K562 (cell line): ENCODE measurements around the gene KLHL24.

ENCODE experiments used
- CHD2 ChIP-seq: IDR thresholded peaks from 2 replicates; pipeline ENCODE4 v1.6.1; 2011; ENCODE audit warnings: low read depth, low read length
- CTCF ChIP-seq, 3 experiments: IDR thresholded peaks in 2 of 3; conservative IDR thresholded peaks in 1 of 3; 2 replicates each; pipeline ENCODE4 v1.5.1; 2011 to 2012; ENCODE audit warnings: low read length in 3 of 3, mild to moderate bottlenecking in 3 of 3, control low read depth in 2 of 3, improper control_type of control experiment in 1 of 3, inconsistent platforms in 1 of 3, low read depth in 1 of 3, mixed read lengths in 1 of 3, moderate library complexity in 1 of 3; ENCODE audit not compliant: insufficient read depth in 2 of 3
- PHF8 ChIP-seq: fragments of 200-600 bp; sonication (generic); IDR thresholded peaks from 2 replicates; pipeline ENCODE4 v1.6.1; 2012; ENCODE audit warnings: mixed run types, mild to moderate bottlenecking, inconsistent platforms, low read length, moderate library complexity, borderline replicate concordance
- POLR2A ChIP-seq: fragments of 450-650 bp; conservative IDR thresholded peaks from 2 replicates; pipeline ENCODE4 v1.6.1; 2016
- STAT5A ChIP-seq: IDR thresholded peaks from 2 replicates; pipeline ENCODE4 v1.6.1; 2012; ENCODE audit warnings: low read length, inconsistent platforms, borderline replicate concordance
- YY1 ChIP-seq, 3 experiments: IDR thresholded peaks; 2 replicates each; pipeline ENCODE4 v1.6.1; 2011; ENCODE audit warnings: low read length in 2 of 3, mild to moderate bottlenecking in 2 of 3, moderate library complexity in 2 of 3, borderline replicate concordance in 1 of 3, control low read depth in 1 of 3, low read depth in 1 of 3; ENCODE audit not compliant: insufficient read depth in 3 of 3, insufficient replicate concordance in 2 of 3, control insufficient read depth in 1 of 3, insufficient read length in 1 of 3; ENCODE audit errors: extremely low read depth in 1 of 3
- ZFX ChIP-seq: sonication (generic); formaldehyde crosslinking; IDR thresholded peaks from 2 replicates; pipeline ENCODE4 v1.8.0; 2022; ENCODE audit warnings: mild to moderate bottlenecking, missing genetic modification reagents, moderate library complexity
- ZNF589 ChIP-seq: fragments of 200-800 bp; sonication (Bioruptor generic); IDR thresholded peaks from 2 replicates; pipeline ENCODE4 v1.6.1; 2016; ENCODE audit warnings: low read depth, missing genetic modification characterization, missing compliant biosample characterization
- ZNF592 ChIP-seq: fragments of 450-650 bp; IDR thresholded peaks from 2 replicates; pipeline ENCODE4 v1.6.1; 2017; ENCODE audit warnings: antibody characterized with exemption, mild to moderate bottlenecking
- ZZZ3 ChIP-seq: fragments of 450-650 bp; IDR thresholded peaks from 2 replicates; pipeline ENCODE4 v1.6.1; 2016; ENCODE audit warnings: antibody characterized with exemption, mild to moderate bottlenecking, moderate library complexity

- no peak for TF ChIP-seq CTCF (IDR thresholded peaks at IDR 0.05 in 2 of 3, conservative IDR thresholded peaks at IDR 0.05 in 1 of 3; ENCODE audit: insufficient read depth in 2 of 3, low read depth in 1 of 3, low read length in 3 of 3)
- no peak for TF ChIP-seq CHD2
- TF ChIP-seq STAT5A: no peak
- TF ChIP-seq ZNF589: no peak
- TF ChIP-seq PHF8: no peak
- TF ChIP-seq ZFX (CRISPR knock-in tag): no peak
- TF ChIP-seq YY1 (IDR thresholded peaks at IDR 0.05; ENCODE audit: borderline replicate concordance in 1 of 3, control insufficient read depth in 1 of 3, extremely low read depth in 1 of 3, insufficient read depth in 3 of 3, insufficient read length in 1 of 3, insufficient replicate concordance in 2 of 3, low read depth in 1 of 3, low read length in 2 of 3): no peak
- TF ChIP-seq ZNF592: no peak
- no peak for TF ChIP-seq ZZZ3
- TF ChIP-seq POLR2A: no peak
Measured at GRCh38 chr3:183718012-183718411, 82.6 kb downstream of the KLHL24 start.
